HCT116 (cell line): ENCODE results near the gene TLCD5. TPM values are rescaled to one million over a fixed set of nuclear protein-coding genes. Genes with fewer than 3 reads are reported as not detected.

Experiments
- CBX3 ChIP-seq: IDR thresholded peaks from 2 replicates; pipeline ENCODE4 v1.6.1; 2012; ENCODE audit warnings: low read depth
- CTCF ChIP-seq, 3 experiments: fragments of 200-600 bp in 1 of 3; sonication (generic) in 1 of 3; IDR thresholded peaks in 2 of 3; conservative IDR thresholded peaks in 1 of 3; 2 replicates each; pipeline ENCODE4 v1.5.1; 2012 to 2017; ENCODE audit warnings: low read depth in 2 of 3, low read length in 2 of 3, antibody characterized with exemption in 1 of 3, borderline replicate concordance in 1 of 3, control low read depth in 1 of 3, mild to moderate bottlenecking in 1 of 3, mixed read lengths in 1 of 3, mixed run types in 1 of 3, moderate library complexity in 1 of 3; ENCODE audit not compliant: insufficient read depth in 1 of 3
- EGR1 ChIP-seq: IDR thresholded peaks from 2 replicates; pipeline ENCODE4 v1.6.1; 2012; ENCODE audit warnings: low read depth
- ELF1 ChIP-seq: IDR thresholded peaks from 2 replicates; pipeline ENCODE4 v1.6.1; 2012; ENCODE audit warnings: low read depth, borderline replicate concordance
- EZH2phosphoT487 ChIP-seq: fragments of 200-600 bp; IDR thresholded peaks from 2 replicates; pipeline ENCODE4 v1.6.1; 2018; ENCODE audit warnings: antibody characterized with exemption, borderline replicate concordance
- FOSL1 ChIP-seq: IDR thresholded peaks from 2 replicates; pipeline ENCODE4 v1.6.1; 2012; ENCODE audit warnings: low read depth
- MAX ChIP-seq: IDR thresholded peaks from 2 replicates; pipeline ENCODE4 v1.6.1; 2012
- POLR2AphosphoS5 ChIP-seq: IDR thresholded peaks from 2 replicates; pipeline ENCODE4 v1.6.1; 2011; ENCODE audit warnings: mild to moderate bottlenecking, low read depth, low read length, moderate library complexity
- SRF ChIP-seq: IDR thresholded peaks from 2 replicates; pipeline ENCODE4 v1.6.1; 2012; ENCODE audit warnings: low read depth
- TCF7L2 ChIP-seq: IDR thresholded peaks from 2 replicates; pipeline ENCODE4 v1.7.0; 2011; ENCODE audit warnings: borderline replicate concordance, inconsistent platforms; ENCODE audit not compliant: insufficient read depth, insufficient read length; ENCODE audit errors: extremely low read depth
- YY1 ChIP-seq: IDR thresholded peaks from 2 replicates; pipeline ENCODE4 v1.6.1; 2011; ENCODE audit warnings: low read length, low read depth, moderate library complexity, mild to moderate bottlenecking; ENCODE audit not compliant: insufficient replicate concordance; ENCODE audit errors: extremely low read depth
- ZNF274 ChIP-seq: fragments of 200-500 bp; sonication (Bioruptor generic); IDR thresholded peaks from 2 replicates; pipeline ENCODE4 v1.6.1; 2014; ENCODE audit warnings: mild to moderate bottlenecking, low read depth, low read length, inconsistent platforms
- total RNA-seq: library from RNA; stranded (reverse); gene quantifications from one replicate; pipeline ENCODE4 v1.2.1, GENCODE V29; 2021; ENCODE audit not compliant: unreplicated experiment
- TF ChIP-seq, protein P1 (sequence below): IDR thresholded peaks from 2 replicates; pipeline ENCODE4 v1.6.1; 2012

Gene TLCD5
- total RNA-seq, 1 experiment from 2014 or later: 9.1 TPM

DNA sequence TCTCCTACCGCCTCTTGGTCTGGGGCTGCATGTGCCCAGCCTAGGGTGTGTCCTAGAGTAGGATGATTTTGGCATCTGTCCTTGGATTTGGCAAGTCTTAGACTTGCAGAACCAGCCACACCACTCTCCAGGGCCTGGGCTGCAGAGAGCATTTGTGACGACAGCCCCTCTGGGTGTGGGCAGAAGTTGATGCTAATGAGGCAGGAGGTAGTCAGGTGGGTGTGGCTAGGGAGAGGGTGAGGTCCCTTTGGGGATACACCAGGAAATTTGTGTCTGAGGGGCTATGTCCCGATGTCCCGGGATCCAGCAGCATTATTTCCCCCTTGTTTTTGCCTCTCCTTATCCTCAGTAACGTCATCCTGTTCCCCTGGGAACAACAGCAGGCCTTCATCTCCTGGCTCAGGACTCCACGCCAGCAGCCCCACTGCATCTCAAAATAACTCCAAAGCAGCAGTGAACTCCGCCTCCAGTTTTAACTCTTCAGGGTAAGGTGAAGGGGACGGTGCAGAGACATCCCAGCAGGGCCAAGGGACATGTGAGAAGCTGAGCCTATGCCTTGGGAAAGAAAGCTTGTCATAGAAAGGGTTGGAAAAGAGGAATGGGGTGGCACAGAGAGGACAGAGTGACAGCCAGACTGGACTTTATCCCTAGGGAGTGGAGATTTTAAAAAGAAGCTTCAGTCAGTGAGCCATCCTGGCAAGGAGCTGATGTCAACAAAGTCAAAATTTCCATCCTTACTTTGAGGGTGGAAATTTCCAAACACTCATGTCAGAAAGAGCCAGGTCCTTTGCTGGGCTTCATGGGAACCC is 8.0 kb upstream of the TLCD5 start (continued):
- TF ChIP-seq CTCF (IDR thresholded peaks at IDR 0.05 in 2 of 3, conservative IDR thresholded peaks at IDR 0.05 in 1 of 3; ENCODE audit: borderline replicate concordance in 1 of 3, insufficient read depth in 1 of 3, low read depth in 2 of 3, low read length in 2 of 3) (no peak), FOSL1 (no peak; the same call in 1 of the 2 replicates), ELF1 (no peak), ZNF274 (no peak), SRF (no peak), EGR1 (no peak), YY1 (no peak), TCF7L2 (no peak), EZH2phosphoT487 (no peak), MAX (peak; percentile 90), POLR2AphosphoS5 (peak; percentile 54; the same call in 1 of the 2 replicates), CBX3 (peak; percentile 90)
- TF ChIP-seq, protein P1, sequence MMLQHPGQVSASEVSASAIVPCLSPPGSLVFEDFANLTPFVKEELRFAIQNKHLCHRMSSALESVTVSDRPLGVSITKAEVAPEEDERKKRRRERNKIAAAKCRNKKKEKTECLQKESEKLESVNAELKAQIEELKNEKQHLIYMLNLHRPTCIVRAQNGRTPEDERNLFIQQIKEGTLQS: no peak
